PC-3 (cell line): ENCODE measurements around the gene NAP1L1. TPM values are rescaled to one million over a fixed set of nuclear protein-coding genes. Genes with fewer than 3 reads are reported as not detected.

Experiments used
- total RNA-seq: library from RNA; depleted of rRNA; stranded (reverse); fragments of >200 nt; gene quantifications from 2 replicates; pipeline ENCODE4 v1.2.3, GENCODE V29; 2014; rRNA removed

NAP1L1 gene
- total RNA-seq, 1 experiment from 2014 or later, result 200 TPM

Other genes with a start within 250 kb of the NAP1L1 start
- 181 and 218 TPM in 2 replicates for gene PHLDA1, start 52.9 kb downstream of the NAP1L1 start, total RNA-seq